HG02610 (cell line): ENCODE results near the gene CLIP3.
"Not testable (repeated sequence)": the region's sequence is repeated elsewhere in the genome, so short reads cannot be mapped to it uniquely, and the experiment has no call there.

Source experiments
- ATAC-seq: cut with Tn5 transposase; IDR thresholded peaks from one replicate; pipeline ENCODE4 v1.9.1; 2021; ENCODE audit warnings: mild to moderate bottlenecking, moderate library complexity; ENCODE audit not compliant: unreplicated experiment

Gene CLIP3, protein sequence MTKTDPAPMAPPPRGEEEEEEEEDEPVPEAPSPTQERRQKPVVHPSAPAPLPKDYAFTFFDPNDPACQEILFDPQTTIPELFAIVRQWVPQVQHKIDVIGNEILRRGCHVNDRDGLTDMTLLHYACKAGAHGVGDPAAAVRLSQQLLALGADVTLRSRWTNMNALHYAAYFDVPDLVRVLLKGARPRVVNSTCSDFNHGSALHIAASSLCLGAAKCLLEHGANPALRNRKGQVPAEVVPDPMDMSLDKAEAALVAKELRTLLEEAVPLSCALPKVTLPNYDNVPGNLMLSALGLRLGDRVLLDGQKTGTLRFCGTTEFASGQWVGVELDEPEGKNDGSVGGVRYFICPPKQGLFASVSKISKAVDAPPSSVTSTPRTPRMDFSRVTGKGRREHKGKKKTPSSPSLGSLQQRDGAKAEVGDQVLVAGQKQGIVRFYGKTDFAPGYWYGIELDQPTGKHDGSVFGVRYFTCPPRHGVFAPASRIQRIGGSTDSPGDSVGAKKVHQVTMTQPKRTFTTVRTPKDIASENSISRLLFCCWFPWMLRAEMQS

DNA sequence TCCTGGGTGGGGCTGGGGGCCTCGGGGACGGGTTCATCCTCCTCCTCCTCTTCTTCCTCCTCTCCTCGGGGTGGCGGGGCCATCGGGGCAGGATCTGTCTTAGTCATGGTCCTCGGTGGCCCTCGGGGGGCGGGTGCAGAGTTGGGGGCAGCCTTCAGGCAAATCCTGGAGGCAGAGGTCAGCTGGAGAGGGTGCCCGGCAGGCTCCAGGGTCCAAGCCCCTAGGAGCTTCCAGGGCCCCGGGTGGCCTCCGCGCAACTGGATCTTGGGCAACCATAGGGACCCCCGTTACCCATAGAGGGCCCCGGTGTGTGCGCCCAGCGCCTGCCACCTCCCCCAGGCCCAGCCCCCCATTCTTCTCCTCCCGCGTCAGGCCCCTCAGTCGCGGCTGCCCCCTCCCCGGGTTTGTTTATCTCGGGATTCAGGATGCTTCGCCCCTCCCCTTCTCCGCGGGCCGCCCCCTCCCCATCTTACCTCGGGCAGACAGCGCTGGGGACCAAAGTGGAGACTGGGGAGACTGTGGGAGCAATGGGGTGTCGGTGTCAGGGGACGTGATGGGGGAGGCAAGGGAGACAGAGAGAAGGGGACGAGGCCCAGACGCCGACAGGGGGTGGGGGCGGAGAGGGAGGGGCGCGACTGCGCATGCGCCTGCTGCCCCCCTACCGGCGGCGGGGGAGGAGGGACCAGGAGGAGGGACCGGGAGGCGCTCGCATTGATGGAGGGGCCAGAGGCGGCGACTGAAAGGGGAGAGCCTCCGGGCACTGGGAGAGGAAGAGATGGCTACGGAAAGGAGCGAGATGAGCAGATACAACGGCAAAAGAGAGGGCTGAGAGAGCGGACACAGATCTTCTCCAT, at the start of gene CLIP3:
TSS of gene CLIP3 (minus strand) at position 623 of the 854 bp plus-strand sequence. CDS start at position 107, 516 bp downstream.
- no peak for ATAC-seq

DNA sequence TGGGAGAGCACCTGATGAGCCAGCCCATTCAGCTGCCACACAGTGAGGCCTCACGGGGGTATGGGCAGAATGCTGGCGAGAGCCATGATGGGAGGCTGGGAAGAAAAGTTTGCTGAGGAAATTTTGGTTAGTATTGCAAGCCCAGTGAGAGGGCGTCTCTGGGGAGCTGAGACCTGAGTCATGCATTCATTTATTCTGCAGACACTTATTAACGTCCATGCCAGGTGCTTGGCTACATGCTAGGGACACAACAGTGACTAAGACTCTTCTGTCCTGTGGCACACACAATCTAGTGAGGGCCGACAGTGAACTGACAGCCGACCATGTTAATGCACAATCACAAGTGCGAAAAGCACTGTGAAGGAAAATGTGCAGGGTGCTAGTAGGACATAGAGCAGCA, 49.2 kb upstream of the CLIP3 start:
- no peak for ATAC-seq

DNA sequence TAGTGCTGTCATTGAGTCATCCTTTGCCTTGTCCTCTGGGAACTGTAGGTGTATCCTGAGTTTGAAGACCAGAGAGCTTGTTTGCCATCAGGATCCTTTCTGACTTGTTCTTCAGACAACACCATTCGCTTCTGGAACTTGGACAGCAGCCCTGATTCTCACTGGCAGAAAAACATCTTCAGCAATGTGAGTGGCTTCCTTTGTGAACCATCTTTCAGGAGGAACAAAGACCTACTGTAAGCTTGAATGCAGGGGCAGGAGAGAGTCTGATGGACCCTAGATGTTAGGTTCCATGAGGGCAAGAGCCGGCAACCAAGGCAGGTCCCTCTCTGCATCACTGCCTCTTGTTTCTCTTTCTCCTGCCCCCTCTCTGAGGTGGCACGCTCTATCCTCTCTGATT, 48.7 kb upstream of the CLIP3 start:
- no peak for ATAC-seq

DNA sequence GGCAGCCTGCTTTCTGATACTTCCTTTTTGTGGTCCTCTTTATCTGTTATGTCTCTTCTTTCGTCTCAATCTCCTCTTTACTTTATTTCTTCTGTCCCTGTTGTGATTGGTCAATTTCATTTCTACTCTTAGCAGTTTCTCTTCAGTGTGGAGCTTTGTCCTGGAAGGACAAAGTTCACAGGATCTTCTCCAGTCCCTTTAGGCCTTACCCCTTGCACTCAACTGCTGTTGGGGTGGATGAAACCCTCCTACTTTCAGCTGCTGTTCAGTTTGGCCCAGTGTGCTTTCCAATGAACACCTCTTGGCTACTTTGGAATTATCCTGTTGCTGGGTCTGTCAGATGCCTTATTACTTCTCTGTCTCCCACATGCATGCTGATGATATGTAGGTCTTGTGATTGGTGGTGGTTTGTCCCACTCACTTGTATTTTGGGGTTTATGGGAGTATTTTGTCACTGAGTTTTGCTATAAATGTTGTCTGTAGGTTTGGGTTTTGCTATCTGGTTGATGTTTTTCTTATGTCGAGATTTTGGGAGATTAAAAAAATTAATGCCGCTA, 46.8 kb upstream of the CLIP3 start:
- no peak for ATAC-seq

DNA sequence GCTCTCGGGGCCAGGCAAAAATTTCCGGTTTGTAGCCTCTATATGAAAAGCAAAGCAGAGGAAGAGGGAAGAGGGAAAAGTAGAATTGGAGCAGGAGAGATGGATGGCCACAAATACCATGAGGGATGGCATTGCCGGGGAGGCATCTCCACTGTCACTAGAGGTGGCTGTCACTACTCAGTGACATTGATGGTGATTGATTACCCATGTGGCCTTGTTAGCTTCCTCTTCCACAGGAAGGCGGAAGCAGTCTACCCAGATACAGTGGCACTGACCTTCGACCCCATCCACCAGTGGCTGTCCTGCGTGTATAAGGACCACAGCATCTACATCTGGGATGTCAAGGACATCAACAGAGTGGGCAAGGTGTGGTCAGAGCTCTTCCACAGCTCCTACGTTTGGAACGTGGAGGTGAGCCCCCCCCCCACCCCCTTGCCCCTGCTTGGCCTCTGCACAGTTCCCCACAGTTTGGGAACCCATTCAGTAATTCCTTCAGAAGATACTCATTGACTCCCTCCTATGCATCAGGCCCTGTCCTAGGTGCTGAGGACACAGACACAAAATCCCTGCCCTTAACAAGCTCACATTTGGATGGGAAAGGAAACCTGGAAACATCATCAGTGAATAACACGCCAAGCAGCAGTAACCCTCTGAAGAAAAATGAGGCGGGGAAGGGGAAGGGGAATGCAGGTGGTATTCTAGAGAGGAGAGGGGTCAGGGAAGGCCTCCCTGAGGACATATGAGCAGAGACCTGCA, 40.6 kb upstream of the CLIP3 start:
- no peak for ATAC-seq

DNA sequence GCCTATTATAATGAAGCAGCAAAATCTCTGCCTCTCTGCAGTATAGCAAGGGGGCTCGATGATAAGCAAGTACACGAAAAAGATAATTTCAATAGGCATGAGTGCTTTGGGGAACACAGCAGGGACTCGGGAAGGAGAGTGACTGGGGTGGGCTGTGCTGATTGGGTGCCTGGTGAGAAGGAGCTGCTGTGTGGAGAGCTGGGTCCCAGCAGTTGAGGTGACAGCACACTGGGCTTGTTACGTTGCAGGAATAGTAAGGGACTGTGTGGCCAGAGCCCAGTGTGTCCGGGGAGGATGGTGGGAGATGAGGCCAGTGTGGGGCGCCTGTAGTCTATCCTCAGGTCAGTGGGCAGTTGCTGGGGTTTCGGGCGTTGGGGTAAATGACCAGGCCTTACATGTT, 39.4 kb upstream of the CLIP3 start:
- no peak for ATAC-seq

DNA sequence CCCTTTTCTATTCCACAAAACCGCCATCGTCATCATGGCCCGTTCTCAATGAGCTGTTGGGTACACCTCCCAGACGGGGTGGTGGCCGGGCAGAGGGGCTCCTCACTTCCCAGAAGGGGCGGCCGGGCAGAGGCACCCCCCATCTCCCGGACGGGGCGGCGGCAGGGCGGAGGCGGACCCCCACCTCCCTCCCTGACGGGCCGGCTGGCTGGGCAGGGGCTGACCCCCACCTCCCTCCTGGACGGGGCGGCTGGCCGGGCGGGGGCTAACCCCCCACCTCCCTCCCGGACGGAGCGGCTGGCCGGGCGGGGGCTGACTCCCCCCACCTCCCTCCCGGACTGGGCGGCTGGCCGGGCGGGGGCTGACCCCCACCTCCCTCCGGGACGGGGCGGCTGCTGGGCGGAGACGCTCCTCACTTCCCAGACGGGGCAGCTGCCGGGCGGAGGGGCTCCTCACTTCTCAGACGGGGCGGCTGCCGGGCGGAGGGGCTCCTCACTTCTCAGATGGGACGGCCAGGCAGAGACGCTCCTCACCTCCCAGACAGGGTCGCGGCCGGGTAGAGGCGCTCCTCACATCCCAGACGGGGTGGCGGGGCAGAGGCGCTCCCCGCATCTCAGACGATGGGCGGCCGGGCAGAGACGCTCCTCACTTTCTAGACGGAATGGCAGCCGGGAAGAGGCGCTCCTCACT, 36.3 kb upstream of the CLIP3 start:
- not testable (repeated sequence) for ATAC-seq

DNA sequence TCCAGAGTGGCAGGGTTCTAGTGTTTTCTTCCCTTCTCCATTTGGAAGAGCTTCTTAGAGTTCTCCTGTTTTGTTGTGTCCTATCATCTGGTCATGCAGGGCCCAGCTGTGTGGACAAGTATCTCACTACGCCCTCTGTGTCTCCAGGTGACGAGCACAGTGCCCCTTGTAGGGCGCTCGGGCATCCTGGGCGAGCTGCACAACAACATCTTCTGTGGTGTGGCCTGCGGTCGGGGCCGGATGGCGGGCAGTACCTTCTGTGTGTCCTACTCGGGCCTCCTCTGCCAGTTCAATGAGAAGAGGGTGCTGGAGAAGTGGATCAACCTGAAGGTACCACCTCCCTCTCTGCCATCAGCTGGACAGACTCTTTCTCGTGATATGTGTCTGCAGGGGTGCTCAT, 35.0 kb upstream of the CLIP3 start:
- ATAC-seq, result no peak

DNA sequence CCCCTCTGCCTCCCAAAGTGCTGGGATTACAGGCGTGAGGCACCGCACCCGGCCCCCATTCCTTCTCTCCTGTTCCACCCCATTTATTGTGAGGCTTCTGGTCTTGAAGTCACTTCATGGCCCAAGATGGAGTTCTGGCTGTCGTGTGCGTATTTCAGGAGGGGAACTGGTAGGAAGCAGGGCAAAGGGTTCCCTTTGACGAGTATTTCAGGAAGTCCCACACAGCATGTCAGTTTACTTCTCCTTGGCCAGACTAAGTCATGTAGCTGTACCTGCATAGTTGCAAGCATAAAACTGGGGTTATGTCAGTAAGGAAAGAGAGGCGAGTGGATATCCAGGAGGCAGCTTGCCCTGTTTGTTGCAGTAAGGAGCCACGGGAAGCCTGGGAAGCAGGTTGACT, 32.2 kb upstream of the CLIP3 start:
- no peak for ATAC-seq

DNA sequence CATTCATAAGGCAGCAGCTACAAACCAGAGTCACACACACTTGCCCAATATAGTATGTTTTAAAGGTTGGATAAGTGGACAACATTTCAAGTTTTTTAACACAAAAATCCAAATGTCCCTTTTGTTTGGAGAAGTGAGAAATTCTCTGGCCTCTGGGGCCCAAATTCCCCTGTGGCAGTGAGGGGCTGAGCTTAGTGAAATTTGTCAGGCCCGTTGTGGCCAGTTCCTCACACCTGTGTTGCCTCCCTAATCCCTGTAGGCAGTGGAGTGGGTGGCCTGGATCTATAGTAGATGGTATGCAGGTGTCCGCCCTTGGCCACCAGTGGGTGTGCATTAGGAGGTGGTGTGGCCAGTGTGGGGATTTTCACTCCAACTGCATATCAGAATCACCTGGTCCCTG, 28.7 kb upstream of the CLIP3 start:
- ATAC-seq, result no peak

DNA sequence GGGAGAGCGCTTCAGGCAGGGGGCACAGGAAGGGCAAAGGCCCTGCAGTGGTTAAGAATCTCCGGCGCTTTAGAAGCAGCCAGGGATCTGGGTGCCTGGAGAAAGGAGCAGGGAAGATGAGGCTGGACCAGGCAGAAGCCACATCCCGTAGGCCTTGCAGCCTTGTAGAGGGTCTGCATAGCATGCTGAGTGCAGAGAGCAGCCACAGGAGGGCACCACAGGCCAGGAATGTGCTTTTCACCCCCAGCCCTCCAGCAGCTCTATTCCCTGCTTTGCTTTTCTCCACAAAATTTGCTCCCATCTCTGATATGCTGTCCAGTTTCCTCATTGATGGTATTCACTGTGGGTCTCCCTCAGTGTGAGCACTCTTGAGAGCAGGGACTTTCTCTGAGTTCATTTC, 27.8 kb upstream of the CLIP3 start:
- ATAC-seq, result no peak

DNA sequence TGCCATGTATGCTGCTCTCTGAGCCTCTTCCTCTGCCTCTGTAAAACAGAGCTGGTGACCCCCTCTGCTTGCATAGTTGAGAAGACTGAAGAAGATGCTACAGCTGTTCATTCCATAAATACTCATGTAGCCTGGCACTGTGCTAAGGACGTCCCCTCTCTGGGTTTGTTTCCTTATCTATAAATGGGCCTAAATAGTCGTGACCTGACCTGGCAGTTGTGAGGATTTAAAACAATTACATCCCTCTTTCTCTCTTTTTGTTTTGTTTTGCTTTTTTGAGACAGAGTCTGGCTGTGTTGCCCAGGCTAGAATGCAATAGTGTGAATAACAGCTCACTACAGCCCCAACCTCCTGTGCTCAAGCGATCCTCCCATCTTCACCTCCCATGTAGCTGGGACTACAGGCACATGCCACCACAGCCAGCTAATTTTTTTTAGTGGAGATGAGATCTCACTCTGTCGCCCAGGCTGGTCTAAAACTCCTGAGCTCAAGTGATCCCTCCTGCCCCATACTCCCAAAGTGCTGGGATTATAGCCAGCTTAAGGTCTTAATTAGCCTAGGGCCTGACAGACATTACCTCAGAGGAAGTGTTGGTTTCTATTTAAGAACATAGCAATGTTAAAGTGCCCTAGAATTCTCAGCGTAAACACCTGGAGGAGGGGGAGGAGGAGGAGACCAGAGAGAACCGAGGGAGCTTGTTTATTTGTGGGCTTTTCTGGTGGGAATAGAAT, 26.7 kb upstream of the CLIP3 start:
- no peak for ATAC-seq

DNA sequence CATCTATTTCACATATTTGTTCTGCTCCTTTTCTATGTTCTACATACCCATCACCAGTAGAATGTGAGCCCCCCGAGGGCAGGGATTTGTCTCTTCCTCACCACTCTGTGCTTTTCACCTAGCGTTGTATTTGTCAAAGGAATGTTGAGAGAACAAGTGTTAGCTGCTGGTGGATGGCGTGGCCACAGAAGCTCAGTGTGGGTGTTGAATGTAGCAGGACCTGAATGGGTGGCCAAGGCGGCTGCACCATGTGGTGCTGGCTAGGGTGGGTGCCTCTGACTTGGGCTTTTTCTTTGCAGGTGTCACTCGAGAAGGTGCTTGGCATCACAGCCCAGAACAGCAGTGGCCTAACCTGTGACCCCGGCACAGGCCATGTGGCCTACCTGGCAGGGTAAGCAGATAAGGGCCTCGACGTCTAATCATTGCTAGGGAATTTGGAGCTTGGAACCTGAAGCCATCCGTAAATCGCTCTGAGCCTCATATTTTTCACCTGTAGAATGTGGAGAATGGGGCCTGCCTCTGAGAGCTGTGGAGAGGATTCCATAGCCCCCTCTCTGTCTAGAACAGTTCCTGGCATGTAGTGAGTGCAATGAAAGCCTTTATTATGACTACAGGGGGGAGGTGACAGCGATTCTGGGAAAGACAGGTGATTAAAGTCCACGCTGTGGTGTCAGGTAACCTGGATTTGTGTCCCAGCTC, 26.0 kb upstream of the CLIP3 start:
- ATAC-seq, result no peak

DNA sequence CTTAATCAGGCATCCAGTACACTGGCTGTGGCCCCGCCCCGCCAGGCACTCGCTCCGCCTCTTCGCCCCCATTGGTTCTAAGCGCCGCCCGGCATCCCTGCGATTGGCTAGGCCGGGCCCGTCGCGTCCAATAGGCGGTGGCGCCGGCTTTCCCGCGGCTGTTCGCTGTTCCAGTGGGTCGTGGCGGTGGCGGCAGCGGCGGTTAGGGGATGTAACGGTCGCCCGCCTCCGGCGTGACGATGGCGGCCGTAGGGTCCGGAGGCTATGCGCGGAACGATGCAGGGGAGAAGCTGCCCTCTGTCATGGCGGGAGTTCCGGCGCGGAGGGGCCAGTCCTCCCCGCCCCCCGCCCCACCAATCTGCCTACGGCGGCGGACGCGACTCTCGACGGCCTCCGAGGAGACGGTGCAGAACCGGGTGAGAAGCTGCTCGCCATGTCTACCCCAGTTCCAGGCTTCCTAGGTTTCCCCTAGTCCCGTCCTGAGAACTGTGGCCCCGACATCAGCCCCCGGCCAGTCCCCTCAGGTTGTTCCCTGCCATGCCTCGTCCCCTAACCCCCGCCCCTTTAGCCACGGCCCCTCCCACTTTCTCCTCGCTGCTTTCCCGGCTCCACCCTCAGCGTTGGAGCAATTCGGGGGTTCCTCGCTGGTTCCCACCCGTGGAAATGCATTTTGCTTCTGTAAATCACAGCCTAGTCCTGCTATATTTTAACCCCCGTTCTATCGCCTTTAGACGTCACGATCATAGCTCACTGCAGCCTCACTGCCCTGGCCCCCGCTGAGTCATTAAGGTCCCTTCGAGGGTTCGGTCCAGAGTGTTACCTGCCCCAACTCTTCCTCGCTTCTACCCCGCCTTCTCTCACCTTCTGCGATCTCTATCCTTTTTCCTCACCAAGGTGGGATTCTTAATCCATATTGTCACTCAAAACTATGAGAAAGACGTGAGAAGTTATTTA, 22.3 kb upstream of the CLIP3 start, which contains the start of gene WDR62:
TSS of gene WDR62 (plus strand) at position 165 of the 954 bp plus-strand sequence. CDS start at position 240, 75 bp downstream.
- peak; percentile 69 for ATAC-seq

DNA sequence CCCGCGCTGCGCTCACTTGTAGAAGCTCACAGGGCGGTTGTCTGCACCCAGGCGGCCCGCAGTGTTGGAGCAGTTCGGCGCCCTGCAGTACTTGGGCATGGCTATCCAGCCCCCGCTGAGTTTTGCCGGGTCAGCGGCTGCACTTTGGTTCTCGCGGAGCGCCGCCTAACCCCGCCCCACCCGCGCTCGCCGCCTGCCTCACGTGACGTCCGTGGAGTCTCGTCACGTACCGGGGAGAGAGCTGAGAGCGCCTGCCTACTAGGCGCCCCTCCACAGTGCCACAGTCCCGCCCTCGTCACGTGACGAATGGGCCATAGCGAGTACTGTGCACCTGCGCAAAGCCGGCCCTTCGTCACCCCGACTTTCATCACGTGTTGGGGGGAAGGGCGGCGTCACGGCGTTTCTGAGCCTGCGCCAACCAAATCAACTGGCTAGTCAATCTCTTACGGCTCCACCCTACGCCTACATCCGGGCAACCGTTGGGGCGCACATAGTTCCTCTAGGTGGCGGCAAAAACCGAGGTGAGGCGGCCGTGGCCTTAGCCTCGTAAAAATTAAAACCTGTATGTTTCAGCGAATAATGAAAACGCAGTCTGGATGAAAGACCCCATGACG, 21.6 kb upstream of the CLIP3 start, which contains the start of gene THAP8:
TSS of gene THAP8 (minus strand) at position 167 of the 614 bp plus-strand sequence. CDS start at position 99, 68 bp downstream.
- peak; percentile 85 for ATAC-seq

DNA sequence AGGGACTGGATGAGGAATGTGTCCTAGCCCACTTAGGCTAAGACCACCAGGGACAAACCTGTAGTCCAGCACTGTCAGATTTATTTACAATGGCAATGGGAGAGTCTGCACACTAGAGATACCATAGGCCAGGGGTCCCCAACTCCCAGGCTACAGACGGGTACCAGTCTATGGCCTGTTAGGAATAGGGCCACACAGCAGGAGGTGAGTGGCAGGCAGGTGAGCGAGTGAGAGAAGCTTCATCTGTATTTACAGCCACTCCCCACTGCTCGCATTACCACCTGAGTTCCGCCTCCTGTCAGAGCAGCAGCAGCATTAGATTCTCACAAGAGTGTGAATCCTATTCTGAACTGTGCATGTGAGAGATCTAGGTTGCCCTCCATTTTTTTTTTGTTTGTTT, 19.0 kb upstream of the CLIP3 start:
- no peak for ATAC-seq

DNA sequence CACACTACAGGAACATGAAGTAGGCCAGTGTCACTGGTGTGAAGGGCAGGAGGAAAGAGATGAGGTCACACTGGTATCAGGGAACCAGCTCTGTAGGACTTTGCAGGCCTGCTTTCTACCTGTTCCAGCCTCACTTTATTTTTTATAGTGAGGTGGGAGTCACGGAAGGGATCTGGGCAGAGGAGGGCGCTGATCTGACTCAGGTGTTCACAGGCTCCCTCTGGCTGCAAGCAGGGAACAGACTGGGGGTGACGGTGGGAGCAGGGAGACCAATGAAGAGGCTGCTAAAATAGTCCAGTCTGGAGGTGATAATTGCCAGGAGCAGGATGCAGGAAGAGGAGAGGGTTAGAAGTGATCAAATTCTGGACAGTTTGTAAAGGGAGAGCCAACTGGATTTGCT, 18.6 kb upstream of the CLIP3 start:
- ATAC-seq, result no peak
